ENCODE measurements around the gene IL18RAP.

DNA sequence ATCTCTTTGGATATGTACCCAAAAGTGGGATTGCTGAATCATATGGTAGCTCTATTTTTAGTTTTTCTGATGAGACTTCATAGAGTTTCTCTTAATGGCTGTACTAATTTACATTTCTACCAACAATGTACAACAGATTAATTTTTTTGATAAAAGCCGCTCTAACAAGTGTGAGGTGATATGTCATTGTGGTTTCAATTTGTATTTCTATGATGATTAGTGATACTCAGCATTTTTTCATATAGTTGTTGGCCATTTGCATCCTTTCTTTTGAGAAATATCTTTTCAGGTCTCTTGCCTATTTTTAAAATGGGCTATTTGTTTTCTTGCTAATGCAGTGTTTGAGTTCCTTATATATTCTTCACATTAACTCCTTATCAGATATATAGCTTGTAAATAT lies 4.3 kb downstream of the IL18RAP start:
- TF ChIP-seq, protein P1, sequence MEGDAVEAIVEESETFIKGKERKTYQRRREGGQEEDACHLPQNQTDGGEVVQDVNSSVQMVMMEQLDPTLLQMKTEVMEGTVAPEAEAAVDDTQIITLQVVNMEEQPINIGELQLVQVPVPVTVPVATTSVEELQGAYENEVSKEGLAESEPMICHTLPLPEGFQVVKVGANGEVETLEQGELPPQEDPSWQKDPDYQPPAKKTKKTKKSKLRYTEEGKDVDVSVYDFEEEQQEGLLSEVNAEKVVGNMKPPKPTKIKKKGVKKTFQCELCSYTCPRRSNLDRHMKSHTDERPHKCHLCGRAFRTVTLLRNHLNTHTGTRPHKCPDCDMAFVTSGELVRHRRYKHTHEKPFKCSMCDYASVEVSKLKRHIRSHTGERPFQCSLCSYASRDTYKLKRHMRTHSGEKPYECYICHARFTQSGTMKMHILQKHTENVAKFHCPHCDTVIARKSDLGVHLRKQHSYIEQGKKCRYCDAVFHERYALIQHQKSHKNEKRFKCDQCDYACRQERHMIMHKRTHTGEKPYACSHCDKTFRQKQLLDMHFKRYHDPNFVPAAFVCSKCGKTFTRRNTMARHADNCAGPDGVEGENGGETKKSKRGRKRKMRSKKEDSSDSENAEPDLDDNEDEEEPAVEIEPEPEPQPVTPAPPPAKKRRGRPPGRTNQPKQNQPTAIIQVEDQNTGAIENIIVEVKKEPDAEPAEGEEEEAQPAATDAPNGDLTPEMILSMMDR (conservative IDR thresholded peaks at IDR 0.05; ENCODE audit: low read depth, low read length), result no peak
- TF ChIP-seq EZH2 (IDR thresholded peaks at IDR 0.05; ENCODE audit: borderline replicate concordance, low read depth, low read length, poor library complexity, severe bottlenecking), result no peak
